GM12878 (cell line): Measurements from ENCODE around the gene RMI2. TPM values are rescaled to one million over a fixed set of nuclear protein-coding genes. Genes with fewer than 3 reads are reported as not detected.

Experiments
- ATF7 ChIP-seq: fragments of 450-650 bp; IDR thresholded peaks from 2 replicates; pipeline ENCODE4 v1.6.1; 2016; ENCODE audit warnings: low read depth, mild to moderate bottlenecking
- CBX5 ChIP-seq: sonication (generic); IDR thresholded peaks from 2 replicates; pipeline ENCODE4 v1.6.1; 2016; ENCODE audit warnings: low read depth, moderate library complexity, mild to moderate bottlenecking, inconsistent platforms
- CHD2 ChIP-seq: IDR thresholded peaks from 2 replicates; pipeline ENCODE4 v1.6.1; 2011; ENCODE audit warnings: low read depth, low read length, improper control_type of control experiment, borderline replicate concordance
- GABPA ChIP-seq: IDR thresholded peaks from 2 replicates; pipeline ENCODE4 v1.6.1; 2014; ENCODE audit warnings: antibody characterized with exemption, low read depth, mild to moderate bottlenecking, inconsistent platforms
- GATAD2B ChIP-seq: fragments of 450-650 bp; conservative IDR thresholded peaks from 2 replicates; pipeline ENCODE4 v1.6.1; 2017; ENCODE audit warnings: low read depth, mild to moderate bottlenecking, moderate library complexity
- IRF4 ChIP-seq: IDR thresholded peaks from 2 replicates; pipeline ENCODE4 v1.6.1; 2011; ENCODE audit warnings: low read depth, low read length
- MEF2A ChIP-seq: IDR thresholded peaks from 2 replicates; pipeline ENCODE4 v1.6.1; 2011; ENCODE audit warnings: low read depth, mild to moderate bottlenecking, low read length, moderate library complexity; ENCODE audit not compliant: insufficient read depth
- MXI1 ChIP-seq: fragments of 150-350 bp; IDR thresholded peaks from 2 replicates; pipeline ENCODE4 v1.6.1; 2011; ENCODE audit warnings: low read depth, mild to moderate bottlenecking, inconsistent platforms, low read length, improper control_type of control experiment
- NBN ChIP-seq: fragments of 450-650 bp; IDR thresholded peaks from 2 replicates; pipeline ENCODE4 v1.6.1; 2016
- NFYA ChIP-seq: IDR thresholded peaks from 2 replicates; pipeline ENCODE4 v1.6.1; 2011; ENCODE audit warnings: low read depth, mild to moderate bottlenecking, low read length, improper control_type of control experiment, borderline replicate concordance
- PKNOX1 ChIP-seq: fragments of 450-650 bp; IDR thresholded peaks from 2 replicates; pipeline ENCODE4 v1.6.1; 2016; ENCODE audit warnings: mild to moderate bottlenecking
- PML ChIP-seq: IDR thresholded peaks from 2 replicates; pipeline ENCODE4 v1.6.1; 2012; ENCODE audit warnings: low read length, inconsistent platforms
- RCOR1 ChIP-seq: conservative IDR thresholded peaks from 2 replicates; pipeline ENCODE4 v1.6.1; 2012; ENCODE audit warnings: low read depth, low read length, improper control_type of control experiment
- RFX5 ChIP-seq: IDR thresholded peaks from 2 replicates; pipeline ENCODE4 v1.6.1; 2011; ENCODE audit warnings: low read depth, low read length, improper control_type of control experiment
- TCF3 ChIP-seq: IDR thresholded peaks from 2 replicates; pipeline ENCODE4 v1.6.1; 2012; ENCODE audit warnings: low read depth, mild to moderate bottlenecking, low read length, borderline replicate concordance; ENCODE audit not compliant: insufficient read depth
- ZBTB11 ChIP-seq: fragments of 450-650 bp; formaldehyde crosslinking; IDR thresholded peaks from 2 replicates; pipeline ENCODE4 v1.5.0; 2022; ENCODE audit warnings: mild to moderate bottlenecking, missing genetic modification characterization
- ZNF274 ChIP-seq: IDR thresholded peaks from one replicate; pipeline ENCODE4 v1.8.0; 2011; ENCODE audit not compliant: insufficient read length, insufficient read depth
- polyA plus RNA-seq, 11 experiments: library from polyadenylated mRNA; depleted of rRNA in 4 of 11; unstranded in 6 of 11; stranded (reverse) in 5 of 11; fragments of >200 nt; fragmentation: Nextera tagmentation in 4 of 11; fragmentation: Illumina TruSeq in 1 of 11; extraction: Ambion mirVana in 4 of 11; extraction: Trizol in 1 of 11; gene quantifications; 1 replicate in 1 of 11; 2 replicates in 10 of 11; pipeline versions ENCODE4 v1.2.1 to v1.2.3, GENCODE V29; 2011 to 2016; ENCODE audit warnings: inconsistent platforms in 2 of 11, missing spikeins in 2 of 11, low read depth in 1 of 11
- total RNA-seq, 4 experiments: library from RNA; depleted of rRNA in 3 of 4; stranded (reverse); fragments of >200 nt in 3 of 4; fragmentation: Illumina TruSeq in 1 of 4; extraction: Trizol in 1 of 4; gene quantifications; 2 replicates each; pipeline versions ENCODE4 v1.2.1 to v1.2.3, GENCODE V29; 2013 to 2021
- TF ChIP-seq, protein P1 (sequence below): fragments of 450-650 bp; IDR thresholded peaks from 2 replicates; pipeline ENCODE4 v1.6.1; 2017; ENCODE audit warnings: low read depth, mild to moderate bottlenecking, moderate library complexity
- TF ChIP-seq, protein P2 (sequence below): fragments of 450-650 bp; IDR thresholded peaks from 2 replicates; pipeline ENCODE4 v1.6.1; 2017; ENCODE audit warnings: mild to moderate bottlenecking, moderate library complexity

RMI2 gene
- total and polyA plus RNA-seq, 10 of the 15 experiments (the other 5 are each of a cell fraction or from before 2014, with no cell fraction given): 9.6 to 68.8 (median 32.1) TPM

- TF ChIP-seq, protein P1, sequence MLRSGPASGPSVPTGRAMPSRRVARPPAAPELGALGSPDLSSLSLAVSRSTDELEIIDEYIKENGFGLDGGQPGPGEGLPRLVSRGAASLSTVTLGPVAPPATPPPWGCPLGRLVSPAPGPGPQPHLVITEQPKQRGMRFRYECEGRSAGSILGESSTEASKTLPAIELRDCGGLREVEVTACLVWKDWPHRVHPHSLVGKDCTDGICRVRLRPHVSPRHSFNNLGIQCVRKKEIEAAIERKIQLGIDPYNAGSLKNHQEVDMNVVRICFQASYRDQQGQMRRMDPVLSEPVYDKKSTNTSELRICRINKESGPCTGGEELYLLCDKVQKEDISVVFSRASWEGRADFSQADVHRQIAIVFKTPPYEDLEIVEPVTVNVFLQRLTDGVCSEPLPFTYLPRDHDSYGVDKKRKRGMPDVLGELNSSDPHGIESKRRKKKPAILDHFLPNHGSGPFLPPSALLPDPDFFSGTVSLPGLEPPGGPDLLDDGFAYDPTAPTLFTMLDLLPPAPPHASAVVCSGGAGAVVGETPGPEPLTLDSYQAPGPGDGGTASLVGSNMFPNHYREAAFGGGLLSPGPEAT: peak; percentile 79; the same call in 1 of the 2 replicates
- TF ChIP-seq ZNF274 (no peak), NBN (0 out of 2 replicates have a peak, but pooled peaks have one; percentile 71), GATAD2B (peak; percentile 52), CBX5 (0 out of 2 replicates have a peak, but pooled peaks have one; percentile 75), RCOR1 (peak; percentile 24; the same call in 1 of the 2 replicates), CHD2 (peak; percentile 55; the same call in 1 of the 2 replicates), MEF2A (peak; percentile 77), RFX5 (no peak), MXI1 (peak; percentile 75; the same call in 1 of the 2 replicates), NFYA (no peak), IRF4 (peak; percentile 87), PML (peak; percentile 83), ATF7 (peak; percentile 75), TCF3 (peak; percentile 99), GABPA (peak; percentile 73; the same call in 1 of the 2 replicates), ZBTB11 (no peak), PKNOX1 (peak; percentile 87)
- TF ChIP-seq, protein P2, sequence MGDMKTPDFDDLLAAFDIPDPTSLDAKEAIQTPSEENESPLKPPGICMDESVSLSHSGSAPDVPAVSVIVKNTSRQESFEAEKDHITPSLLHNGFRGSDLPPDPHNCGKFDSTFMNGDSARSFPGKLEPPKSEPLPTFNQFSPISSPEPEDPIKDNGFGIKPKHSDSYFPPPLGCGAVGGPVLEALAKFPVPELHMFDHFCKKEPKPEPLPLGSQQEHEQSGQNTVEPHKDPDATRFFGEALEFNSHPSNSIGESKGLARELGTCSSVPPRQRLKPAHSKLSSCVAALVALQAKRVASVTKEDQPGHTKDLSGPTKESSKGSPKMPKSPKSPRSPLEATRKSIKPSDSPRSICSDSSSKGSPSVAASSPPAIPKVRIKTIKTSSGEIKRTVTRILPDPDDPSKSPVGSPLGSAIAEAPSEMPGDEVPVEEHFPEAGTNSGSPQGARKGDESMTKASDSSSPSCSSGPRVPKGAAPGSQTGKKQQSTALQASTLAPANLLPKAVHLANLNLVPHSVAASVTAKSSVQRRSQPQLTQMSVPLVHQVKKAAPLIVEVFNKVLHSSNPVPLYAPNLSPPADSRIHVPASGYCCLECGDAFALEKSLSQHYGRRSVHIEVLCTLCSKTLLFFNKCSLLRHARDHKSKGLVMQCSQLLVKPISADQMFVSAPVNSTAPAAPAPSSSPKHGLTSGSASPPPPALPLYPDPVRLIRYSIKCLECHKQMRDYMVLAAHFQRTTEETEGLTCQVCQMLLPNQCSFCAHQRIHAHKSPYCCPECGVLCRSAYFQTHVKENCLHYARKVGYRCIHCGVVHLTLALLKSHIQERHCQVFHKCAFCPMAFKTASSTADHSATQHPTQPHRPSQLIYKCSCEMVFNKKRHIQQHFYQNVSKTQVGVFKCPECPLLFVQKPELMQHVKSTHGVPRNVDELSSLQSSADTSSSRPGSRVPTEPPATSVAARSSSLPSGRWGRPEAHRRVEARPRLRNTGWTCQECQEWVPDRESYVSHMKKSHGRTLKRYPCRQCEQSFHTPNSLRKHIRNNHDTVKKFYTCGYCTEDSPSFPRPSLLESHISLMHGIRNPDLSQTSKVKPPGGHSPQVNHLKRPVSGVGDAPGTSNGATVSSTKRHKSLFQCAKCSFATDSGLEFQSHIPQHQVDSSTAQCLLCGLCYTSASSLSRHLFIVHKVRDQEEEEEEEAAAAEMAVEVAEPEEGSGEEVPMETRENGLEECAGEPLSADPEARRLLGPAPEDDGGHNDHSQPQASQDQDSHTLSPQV: peak; percentile 78
Observed at GRCh38 chr16:11328172-11329070, 16.8 kb upstream of the RMI2 start (continued).
